ENCODE measurements around the gene NR2F1-AS1.
"Not testable (repeated sequence)": the region's sequence is repeated elsewhere in the genome, so short reads cannot be mapped to it uniquely, and the experiment has no call there.

Gene NR2F1-AS1

GRCh38 chr5:93519740-93520139, 61.3 kb downstream of the NR2F1-AS1 start:
- DNase-seq (ENCODE audit: low read depth in 3 of 3): no peak

DNA sequence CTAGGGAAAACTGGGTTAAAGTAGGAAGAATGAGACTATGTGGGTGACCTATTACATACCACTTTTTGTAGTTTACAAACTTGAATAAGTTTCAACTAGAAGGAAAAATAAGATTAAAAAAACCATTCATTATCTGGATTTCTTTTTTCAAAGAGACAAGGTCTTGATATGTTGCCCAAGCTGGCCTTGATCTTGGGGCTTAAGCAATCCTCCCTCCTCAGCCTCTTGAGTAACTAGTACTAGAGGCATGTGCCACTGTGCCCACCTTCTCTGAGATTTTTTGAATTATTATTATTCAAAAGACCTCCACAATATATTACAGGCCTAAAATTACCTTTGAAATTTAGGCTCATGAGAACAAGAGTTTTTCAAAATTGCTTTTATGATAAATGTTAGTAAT, 63.2 kb downstream of the NR2F1-AS1 start:
- no peak for DNase-seq (ENCODE audit: low read depth in 3 of 3)

GRCh38 chr5:93513298-93513697, 67.7 kb downstream of the NR2F1-AS1 start:
- no peak for DNase-seq (ENCODE audit: low read depth in 3 of 3)

GRCh38 chr5:93512799-93513198, 68.2 kb downstream of the NR2F1-AS1 start:
- DNase-seq (ENCODE audit: low read depth in 3 of 3): no peak

DNA sequence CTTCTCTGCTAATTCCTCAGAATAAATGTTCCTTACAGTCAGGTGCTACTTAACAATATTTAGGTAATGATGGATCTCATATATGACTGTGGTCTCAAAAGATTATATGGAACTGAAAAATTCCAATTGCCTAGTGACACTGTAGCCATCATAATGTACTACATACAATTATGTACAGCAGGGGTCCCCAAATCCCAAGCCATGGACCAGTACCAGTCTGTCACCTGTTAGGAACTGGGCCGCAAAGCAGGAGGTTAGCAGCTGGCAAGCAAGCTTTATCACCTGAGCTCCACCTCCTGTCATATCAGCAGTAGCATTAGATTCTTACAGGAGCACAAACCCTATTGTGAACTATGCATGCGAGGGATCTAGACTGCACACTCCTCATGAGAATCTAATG, 69.6 kb downstream of the NR2F1-AS1 start:
- no peak for DNase-seq (ENCODE audit: low read depth in 3 of 3)

GRCh38 chr5:93510626-93511380, 70.2 kb downstream of the NR2F1-AS1 start:
- DNase-seq (ENCODE audit: low read depth in 3 of 3): no peak

- DNase-seq (ENCODE audit: low read depth in 3 of 3): not testable (repeated sequence)
These were observed 75.5 kb downstream of the NR2F1-AS1 start for GRCh38 chr5:93505553-93505952.

- no peak for DNase-seq (ENCODE audit: low read depth in 3 of 3)
These were observed 77.4 kb downstream of the NR2F1-AS1 start for GRCh38 chr5:93503598-93504067.

DNA sequence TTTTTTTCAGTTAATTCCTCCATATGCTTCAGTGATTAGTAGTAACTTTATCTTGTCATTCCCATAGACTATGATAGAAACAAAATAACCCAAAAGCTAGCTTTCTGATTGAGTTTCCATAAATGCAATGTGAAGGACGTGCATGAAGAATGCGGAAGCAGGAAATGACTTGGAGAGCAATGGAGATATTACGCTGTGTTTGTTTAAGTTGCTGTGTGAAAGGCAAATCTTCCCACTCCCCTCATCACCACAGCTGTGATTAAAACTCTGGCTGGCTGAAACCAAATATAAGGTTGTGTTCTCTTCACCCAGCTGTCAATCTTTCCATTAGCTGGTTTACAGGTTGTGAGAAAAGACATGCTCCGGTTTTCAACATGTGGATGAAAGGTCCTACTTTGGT, 83.9 kb downstream of the NR2F1-AS1 start:
- DNase-seq (ENCODE audit: low read depth in 3 of 3): no peak

GRCh38 chr5:93479982-93480509, 101.0 kb downstream of the NR2F1-AS1 start:
- DNase-seq (ENCODE audit: low read depth in 3 of 3): no peak

DNA sequence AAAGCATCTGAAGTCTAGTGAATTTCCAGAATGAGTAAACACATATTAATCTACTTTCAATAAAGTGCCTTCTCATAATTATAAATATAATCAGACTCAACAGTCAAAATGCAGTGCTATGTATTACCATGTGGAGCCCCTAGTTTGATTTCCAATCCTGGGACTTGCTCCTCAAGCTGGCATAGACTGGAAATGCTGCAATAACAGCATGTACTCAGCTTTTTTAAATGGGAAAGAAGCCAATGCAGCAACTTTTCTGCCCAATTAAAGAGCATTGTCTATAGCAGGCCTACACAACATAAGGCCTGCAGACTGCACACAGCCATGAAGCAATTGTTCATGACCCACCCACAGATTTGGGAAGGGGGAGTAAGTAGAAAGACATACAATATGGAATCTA, 103.2 kb downstream of the NR2F1-AS1 start:
- no peak for DNase-seq (ENCODE audit: low read depth in 3 of 3)

DNA sequence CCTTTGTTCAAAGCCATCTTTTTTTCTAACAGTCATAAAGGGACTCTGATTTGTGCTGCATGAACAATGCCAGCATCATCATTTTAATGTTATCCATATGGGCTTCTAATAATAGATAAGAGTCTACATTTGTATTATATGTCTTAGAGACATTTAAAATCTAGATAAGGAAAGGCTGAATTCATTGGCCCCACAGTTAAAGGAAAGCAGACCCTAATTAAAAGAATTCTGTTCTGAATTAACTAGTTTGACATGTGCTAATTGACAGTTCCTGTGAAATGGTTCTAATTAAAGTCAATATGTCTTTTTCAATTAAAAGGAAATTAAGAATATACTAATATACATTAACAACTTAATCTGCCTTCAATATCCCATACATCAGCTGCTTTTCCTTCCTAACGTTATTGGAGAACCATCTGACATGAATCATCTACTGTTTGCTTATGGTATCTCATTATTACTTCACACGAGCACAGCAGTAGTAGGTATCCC, 104.7 kb downstream of the NR2F1-AS1 start:
- DNase-seq (ENCODE audit: low read depth in 3 of 3): no peak

DNA sequence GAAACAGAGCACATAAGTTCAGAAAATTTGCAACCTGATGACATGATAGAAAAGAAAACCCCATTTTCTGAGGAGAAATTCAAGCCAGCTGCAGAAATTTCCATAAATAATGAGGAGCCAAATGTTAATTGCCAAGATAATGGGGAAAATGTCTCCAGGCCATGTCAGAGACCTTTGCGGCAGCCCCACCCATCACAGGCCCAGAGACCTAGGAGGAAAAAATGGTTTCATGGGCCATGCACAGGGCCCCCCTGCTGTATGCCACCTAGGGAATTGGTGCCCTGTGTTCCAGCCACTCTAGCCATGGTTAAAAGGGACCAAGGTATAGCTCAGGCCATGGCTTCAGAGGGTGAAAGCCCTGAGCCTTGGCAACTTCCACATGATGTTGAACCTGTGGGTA, 118.1 kb downstream of the NR2F1-AS1 start:
- no peak for DNase-seq (ENCODE audit: low read depth in 3 of 3)

DNA sequence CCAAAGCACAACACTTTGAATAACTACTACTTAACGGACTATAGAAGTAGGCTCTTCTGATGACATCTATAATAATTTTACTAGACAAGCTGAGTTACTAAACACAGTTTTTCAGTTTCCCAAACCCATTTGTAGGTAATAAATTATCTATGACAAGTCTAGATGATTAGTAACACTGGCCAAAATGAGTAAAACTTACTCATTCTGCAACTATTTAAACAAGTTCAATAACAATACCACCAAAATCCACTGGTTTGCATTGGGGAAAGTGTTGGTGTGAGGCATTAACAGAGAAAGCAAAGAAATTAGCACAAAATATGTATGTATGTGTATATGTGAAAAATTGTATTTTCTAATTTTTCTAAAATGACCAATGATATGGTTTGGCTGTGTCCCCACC, 119.3 kb downstream of the NR2F1-AS1 start:
- no peak for DNase-seq (ENCODE audit: low read depth in 3 of 3)

DNA sequence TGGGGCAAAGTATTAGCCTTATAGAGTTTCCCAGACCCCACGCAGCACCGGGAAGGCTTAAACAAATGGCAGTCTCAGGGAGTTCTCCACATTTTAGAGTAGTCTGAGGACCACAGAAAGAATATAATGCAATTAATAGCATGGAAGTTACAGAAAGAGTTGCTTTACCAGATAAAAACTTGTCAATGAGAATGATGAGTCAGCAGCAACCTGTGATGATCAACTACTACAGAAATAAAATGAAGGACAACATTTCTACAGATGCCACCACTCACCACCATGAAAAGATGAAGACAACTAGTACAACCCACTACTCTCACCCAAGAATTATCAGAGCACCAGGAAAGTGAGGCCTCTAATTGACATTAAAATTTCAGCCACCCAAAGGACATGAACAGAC, 120.7 kb downstream of the NR2F1-AS1 start:
- no peak for DNase-seq (ENCODE audit: low read depth in 3 of 3)

GRCh38 chr5:93456796-93457195, 124.2 kb downstream of the NR2F1-AS1 start:
- not testable (repeated sequence) for DNase-seq (ENCODE audit: low read depth in 3 of 3)

GRCh38 chr5:93454896-93455295, 126.1 kb downstream of the NR2F1-AS1 start:
- DNase-seq (ENCODE audit: low read depth in 3 of 3): no peak

- no peak for DNase-seq (ENCODE audit: low read depth in 3 of 3)
These were observed 128.8 kb downstream of the NR2F1-AS1 start for GRCh38 chr5:93452255-93452654.

DNA sequence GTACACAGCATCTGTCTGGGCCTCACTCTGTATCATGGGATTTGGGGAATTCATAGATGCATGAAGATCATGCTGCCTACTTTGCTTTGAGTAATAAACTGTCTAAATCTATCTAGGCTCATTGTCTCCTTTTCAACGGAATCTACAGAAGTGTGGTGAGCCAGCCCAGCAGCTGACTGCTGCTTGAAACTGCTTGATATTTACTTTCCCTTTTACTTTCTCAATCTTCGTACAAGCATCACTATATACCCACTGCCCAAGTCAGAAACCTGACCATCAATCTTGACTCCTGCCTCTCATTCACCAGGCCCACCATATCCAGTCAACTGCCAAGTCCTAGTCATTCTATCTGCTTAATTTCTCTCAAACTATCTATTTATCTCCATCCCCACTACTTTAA, 142.9 kb downstream of the NR2F1-AS1 start:
- DNase-seq (ENCODE audit: low read depth in 3 of 3): no peak

DNA sequence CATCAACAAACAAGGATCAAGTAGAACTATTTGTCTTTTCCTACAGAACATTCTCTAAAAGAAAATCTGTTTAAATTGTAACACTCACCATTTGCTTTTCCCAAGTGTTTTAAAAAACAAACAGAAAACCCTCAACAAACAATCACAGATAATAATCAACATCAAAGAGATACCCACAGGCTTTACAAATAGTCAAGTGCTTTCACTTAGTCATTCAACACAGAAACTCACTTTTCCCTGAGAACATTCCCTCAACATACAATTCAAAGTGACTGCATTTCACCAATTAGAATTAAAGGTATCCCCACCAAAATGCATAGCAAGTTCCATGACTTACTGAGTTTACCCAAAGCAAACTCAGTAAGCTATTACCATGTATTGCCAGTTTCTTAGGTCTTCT, 144.9 kb downstream of the NR2F1-AS1 start:
- DNase-seq (ENCODE audit: low read depth in 3 of 3): no peak

DNA sequence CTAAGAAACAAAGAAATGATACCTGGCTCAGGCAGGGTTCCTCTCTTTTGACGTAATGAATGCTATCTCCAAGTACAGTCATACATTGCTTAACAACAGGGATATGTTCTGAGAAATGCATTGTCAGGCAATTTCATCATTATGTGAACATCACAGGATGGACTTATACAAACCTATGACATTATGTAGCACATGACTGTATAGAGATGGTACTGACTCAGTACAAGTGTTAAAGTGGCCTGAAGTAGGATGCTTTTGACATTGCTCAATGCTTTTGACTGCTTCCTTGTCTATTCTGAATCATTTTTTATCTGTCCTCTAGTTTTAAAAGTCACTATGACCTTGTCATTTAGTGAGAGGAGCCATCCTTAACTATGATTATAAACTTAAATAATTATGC, 147.6 kb downstream of the NR2F1-AS1 start:
- no peak for DNase-seq (ENCODE audit: low read depth in 3 of 3)

DNA sequence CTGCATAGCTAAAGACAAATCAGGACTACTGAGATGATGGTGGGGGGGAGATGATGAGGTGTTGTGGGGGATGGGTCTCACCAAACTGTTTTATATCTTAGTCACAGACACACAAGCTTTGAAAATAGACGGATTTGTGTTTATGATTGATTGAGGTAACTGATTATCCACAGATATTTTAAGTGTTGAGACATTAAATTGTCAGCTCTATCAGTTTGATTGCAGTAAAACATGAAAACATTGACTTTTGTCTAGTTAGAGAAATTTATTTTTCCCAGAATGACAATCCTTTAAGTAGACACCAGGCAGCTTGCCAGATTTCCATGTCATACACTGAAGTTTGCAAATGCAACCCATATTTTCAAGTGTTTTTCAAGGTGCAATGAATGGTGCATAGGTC, 149.8 kb downstream of the NR2F1-AS1 start:
- no peak for DNase-seq (ENCODE audit: low read depth in 3 of 3)

DNA sequence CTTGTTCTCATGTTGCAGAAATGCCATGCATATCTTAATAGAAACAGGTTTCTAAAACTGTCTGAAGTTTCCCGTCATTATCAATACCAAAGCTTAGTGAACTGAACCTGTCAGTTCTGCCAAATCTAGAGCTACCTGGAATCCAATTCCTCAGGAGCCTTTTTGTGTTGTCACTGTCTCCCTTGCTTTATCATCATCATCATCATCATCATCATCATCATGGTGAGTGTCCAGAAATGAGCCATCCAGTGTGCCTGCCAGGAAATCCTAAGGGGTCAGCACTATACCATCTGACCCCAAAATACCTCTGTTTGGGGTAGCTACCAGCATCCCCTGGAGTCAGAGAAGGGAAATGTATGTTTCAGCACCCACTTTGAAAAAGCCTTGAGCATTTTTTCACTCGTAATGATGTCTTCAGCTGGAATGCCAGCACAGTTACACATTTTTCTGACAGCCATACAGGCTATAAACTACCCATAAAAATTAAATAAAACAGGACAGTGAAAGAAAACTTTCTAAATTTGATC, 150.3 kb downstream of the NR2F1-AS1 start:
- no peak for DNase-seq (ENCODE audit: low read depth in 3 of 3)
